ENCODE results near the gene USP3. TPM values are rescaled to one million over a fixed set of nuclear protein-coding genes. Genes with fewer than 3 reads are reported as not detected.
A peak's percentile ranks its signal among the peaks of the same experiment; 100 is the strongest.

The USP3 gene
- total and polyA plus RNA-seq, 2 of the 13 experiments (the other 11 are each of a cell fraction or from before 2014, with no cell fraction given), result 14.3 to 61.2 TPM

- peak; percentile 93 for TF ChIP-seq HNF1A (IDR thresholded peaks at IDR 0.05; ENCODE audit: low read depth)
- peak; percentile 92 for TF ChIP-seq HNF1A (CRISPR knock-in tag; IDR thresholded peaks at IDR 0.05; ENCODE audit: borderline replicate concordance)
- TF ChIP-seq ZNF644 (CRISPR knock-in tag; IDR thresholded peaks at IDR 0.05; ENCODE audit: low read depth), result no peak
- TF ChIP-seq CREM (IDR thresholded peaks at IDR 0.05), result no peak
- no peak for TF ChIP-seq CREM (CRISPR knock-in tag; IDR thresholded peaks at IDR 0.05)
- TF ChIP-seq GABPA (IDR thresholded peaks at IDR 0.05; ENCODE audit: low read depth, low read length), result no peak
- TF ChIP-seq GABPA (CRISPR knock-in tag; IDR thresholded peaks at IDR 0.05; ENCODE audit: low read depth), result 0 out of 2 replicates have a peak, but pooled peaks have one; percentile 23
- peak; percentile 15; the same call in 1 of the 2 replicates for TF ChIP-seq FOXA3 (CRISPR knock-in tag; IDR thresholded peaks at IDR 0.05)
- TF ChIP-seq REST (IDR thresholded peaks at IDR 0.05; ENCODE audit: borderline replicate concordance in 1 of 2, low read depth in 1 of 2, low read length in 2 of 2), result peak in 1 of 2 experiments; percentile 50; a peak in 1 of 4 replicates
- TF ChIP-seq TEAD3 (CRISPR knock-in tag; optimal IDR thresholded peaks at IDR 0.05; ENCODE audit: borderline replicate concordance), result peak; percentile 46
- TF ChIP-seq E2F2 (CRISPR knock-in tag; IDR thresholded peaks at IDR 0.05; ENCODE audit: borderline replicate concordance), result 0 out of 2 replicates have a peak, but pooled peaks have one; percentile 73
- TF ChIP-seq YY1 (IDR thresholded peaks at IDR 0.05; ENCODE audit: insufficient read depth, insufficient replicate concordance, low read depth, low read length), result peak; percentile 60
- no peak for TF ChIP-seq ZNF629 (CRISPR knock-in tag; conservative IDR thresholded peaks at IDR 0.05)
- peak; percentile 74; the same call in 1 of the 2 replicates for TF ChIP-seq TMF1 (CRISPR knock-in tag; IDR thresholded peaks at IDR 0.05; ENCODE audit: low read depth)
- TF ChIP-seq ELF3 (CRISPR knock-in tag; IDR thresholded peaks at IDR 0.05), result peak; percentile 88
- TF ChIP-seq ZSCAN31 (CRISPR knock-in tag; IDR thresholded peaks at IDR 0.05; ENCODE audit: low read depth), result no peak
- peak; percentile 55; the same call in 1 of the 2 replicates for TF ChIP-seq SP4 (CRISPR knock-in tag; IDR thresholded peaks at IDR 0.05)
- TF ChIP-seq ZSCAN5A (CRISPR knock-in tag; IDR thresholded peaks at IDR 0.05; ENCODE audit: borderline replicate concordance), result peak; percentile 53; the same call in 1 of the 2 replicates
- TF ChIP-seq ZNF263 (CRISPR knock-in tag; IDR thresholded peaks at IDR 0.05), result peak; percentile 88
These were observed 1.3 kb upstream of the USP3 start (continued) for GRCh38 chr15:63502843-63503738.

Data from HepG2 (cell line).